Measurements from ENCODE around the gene STARD7.
"Not testable (repeated sequence)": the region's sequence is repeated elsewhere in the genome, so short reads cannot be mapped to it uniquely, and the experiment has no call there.

STARD7 gene

GRCh38 chr2:96170626-96171025 lies 38.0 kb downstream of the STARD7 start:
- Mint-ChIP-seq H3K27ac (no peak overlapping the region), H3K27me3 (no peaks in the 10 kb centered on the region), H3K4me3 (no peak overlapping the region), H3K4me1 (ENCODE audit: low read depth) (peaks cover 58% of the 10 kb centered on the region), H3K36me3 (ENCODE audit: low read depth) (peaks cover 6% of the 10 kb centered on the region), H3K9me3 (peaks cover 4% of the 10 kb centered on the region)

GRCh38 chr2:96169868-96170507 lies 38.6 kb downstream of the STARD7 start:
- Mint-ChIP-seq H3K4me3 (no peak overlapping the region), H3K27me3 (no peaks in the 10 kb centered on the region), H3K9me3 (peaks cover 4% of the 10 kb centered on the region), H3K4me1 (ENCODE audit: low read depth) (peaks cover 63% of the 10 kb centered on the region), H3K36me3 (ENCODE audit: low read depth) (peaks cover 6% of the 10 kb centered on the region), H3K27ac (no peak overlapping the region)

DNA sequence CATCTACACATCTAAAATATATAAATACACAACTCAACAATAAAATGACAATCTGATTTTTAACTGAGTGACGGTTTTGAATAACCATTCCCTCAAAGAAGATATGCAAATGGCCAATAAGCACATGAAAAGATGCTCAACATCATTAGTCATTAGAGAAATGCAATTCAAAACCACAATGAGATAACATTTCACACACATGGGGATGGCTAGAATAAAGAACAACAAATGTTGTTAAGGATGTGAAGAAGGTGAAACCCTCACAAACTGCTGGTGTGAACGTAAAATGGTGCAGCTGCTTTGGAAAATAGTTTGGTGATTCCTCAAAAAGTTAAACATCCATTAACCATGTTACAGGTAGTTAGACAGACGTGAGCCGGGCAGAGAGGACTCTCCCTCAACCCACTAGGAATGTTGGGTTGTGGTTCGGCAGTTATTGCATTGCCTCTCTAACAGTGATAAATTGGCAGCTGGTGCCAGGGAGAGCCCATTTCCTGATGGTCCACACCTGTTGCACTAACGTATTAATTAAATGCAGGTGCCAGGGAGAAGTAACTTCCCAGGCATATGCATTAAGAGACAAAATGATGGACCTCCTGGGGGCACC lies 41.1 kb downstream of the STARD7 start:
- H3K9me3 Mint-ChIP-seq: peaks cover 4% of the 10 kb centered on the region
- peak overlapping the region; percentile 50 for H3K27ac Mint-ChIP-seq
- H3K4me1 Mint-ChIP-seq (ENCODE audit: low read depth): peaks cover 70% of the 10 kb centered on the region
- H3K27me3 Mint-ChIP-seq: no peaks in the 10 kb centered on the region
- H3K4me3 Mint-ChIP-seq: no peak overlapping the region
- H3K36me3 Mint-ChIP-seq (ENCODE audit: low read depth): peaks cover 6% of the 10 kb centered on the region

DNA sequence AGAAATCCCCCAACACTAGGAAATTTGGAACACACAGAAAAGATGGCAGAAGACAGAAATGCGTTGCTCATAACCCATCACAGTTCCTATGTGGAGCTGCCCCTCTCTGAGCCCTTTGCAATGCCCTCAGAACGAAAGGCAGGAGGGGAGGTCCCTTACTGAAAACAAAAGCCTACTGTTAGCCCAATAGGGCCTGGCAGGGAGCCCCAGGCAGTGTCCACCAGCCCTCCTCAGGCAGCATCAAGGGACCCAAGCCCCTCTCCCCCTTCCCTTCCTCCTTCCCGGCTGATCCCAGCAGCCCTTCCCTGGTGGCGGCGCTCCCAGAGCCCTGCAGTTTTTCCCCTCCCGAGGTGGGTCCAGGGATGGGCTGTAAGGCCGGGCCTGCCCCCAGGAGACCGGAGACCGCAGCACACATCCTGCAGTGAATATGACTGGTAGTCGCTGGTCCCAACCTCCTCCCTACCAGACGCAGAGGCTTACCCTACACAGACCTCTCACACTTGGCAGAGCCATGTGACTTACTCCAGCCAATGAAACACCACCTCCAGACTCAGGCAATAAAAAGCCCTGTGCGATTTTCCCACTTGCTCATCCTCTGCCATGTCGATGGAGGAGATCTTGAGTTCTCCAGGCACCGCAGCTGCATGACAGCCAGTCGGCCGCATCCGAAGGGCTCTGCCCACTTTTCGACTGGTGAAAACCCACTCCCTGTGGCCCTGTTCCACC lies 44.0 kb downstream of the STARD7 start:
- Mint-ChIP-seq H3K4me3 (peak overlapping the region; percentile 82), H3K27ac (peak overlapping the region; percentile 95), H3K9me3 (peaks cover 10% of the 10 kb centered on the region), H3K36me3 (ENCODE audit: low read depth) (peaks cover 14% of the 10 kb centered on the region), H3K27me3 (no peaks in the 10 kb centered on the region), H3K4me1 (ENCODE audit: low read depth) (peaks cover 88% of the 10 kb centered on the region)

DNA sequence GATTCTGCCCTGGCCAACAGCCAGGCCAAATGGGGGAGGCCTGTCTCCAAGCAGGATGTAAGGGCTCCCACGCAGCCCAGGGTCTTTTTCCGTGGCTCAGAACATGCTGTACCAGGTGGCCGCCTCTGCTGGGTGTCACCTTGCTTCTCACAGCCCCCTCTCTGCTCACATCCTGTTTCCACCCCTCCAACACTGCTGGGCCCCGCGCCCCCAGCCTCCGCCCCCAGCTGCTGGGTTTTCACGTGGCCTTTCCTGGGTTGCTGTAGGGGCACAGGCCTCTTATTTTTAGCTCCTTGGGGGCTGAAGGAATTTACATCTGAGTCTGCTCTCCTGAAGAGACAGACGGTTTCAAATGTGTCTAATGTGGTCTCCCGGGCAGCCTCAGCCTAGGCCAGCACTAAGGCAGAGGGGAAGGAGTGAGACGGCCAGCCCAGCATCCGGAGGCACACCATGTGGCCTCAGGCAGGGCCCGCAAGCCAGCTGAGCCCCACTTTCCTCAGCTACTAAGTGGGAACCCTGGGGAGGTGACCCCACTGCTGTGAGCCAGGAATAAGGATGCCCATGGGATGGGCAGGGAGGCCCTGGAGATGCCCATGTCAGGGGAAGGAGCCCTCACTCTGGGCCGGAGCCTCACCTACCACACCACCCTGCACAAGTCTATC lies 44.7 kb downstream of the STARD7 start:
- peaks cover 88% of the 10 kb centered on the region for H3K4me1 Mint-ChIP-seq (ENCODE audit: low read depth)
- H3K27me3 Mint-ChIP-seq: no peaks in the 10 kb centered on the region
- H3K9me3 Mint-ChIP-seq: peaks cover 6% of the 10 kb centered on the region
- peaks cover 9% of the 10 kb centered on the region for H3K36me3 Mint-ChIP-seq (ENCODE audit: low read depth)
- peak overlapping the region; percentile 95 for H3K27ac Mint-ChIP-seq
- peak overlapping the region; percentile 82 for H3K4me3 Mint-ChIP-seq

GRCh38 chr2:96163415-96163767 lies 45.2 kb downstream of the STARD7 start:
- Mint-ChIP-seq H3K4me1 (ENCODE audit: low read depth) (peaks cover 90% of the 10 kb centered on the region), H3K36me3 (ENCODE audit: low read depth) (peaks cover 8% of the 10 kb centered on the region), H3K27ac (peak overlapping the region; percentile 95), H3K27me3 (no peaks in the 10 kb centered on the region), H3K9me3 (peaks cover 6% of the 10 kb centered on the region), H3K4me3 (peak overlapping the region; percentile 82)

- Mint-ChIP-seq H3K27ac (peak overlapping the region; percentile 95), H3K9me3 (peaks cover 6% of the 10 kb centered on the region), H3K27me3 (no peaks in the 10 kb centered on the region), H3K4me3 (peak overlapping the region; percentile 57), H3K4me1 (ENCODE audit: low read depth) (peaks cover 91% of the 10 kb centered on the region), H3K36me3 (ENCODE audit: low read depth) (peaks cover 8% of the 10 kb centered on the region)
Observed at GRCh38 chr2:96161898-96162297, 46.7 kb downstream of the STARD7 start.

- not testable (repeated sequence) for H3K9me3 Mint-ChIP-seq; H3K27me3 Mint-ChIP-seq; H3K4me3 Mint-ChIP-seq; H3K36me3 Mint-ChIP-seq (ENCODE audit: low read depth); H3K27ac Mint-ChIP-seq
- H3K4me1 Mint-ChIP-seq (ENCODE audit: low read depth): peaks cover 98% of the 10 kb centered on the region
Observed at GRCh38 chr2:96160366-96160765, 48.3 kb downstream of the STARD7 start.

GRCh38 chr2:96159084-96159830 lies 49.4 kb downstream of the STARD7 start:
- Mint-ChIP-seq H3K9me3 (peaks cover 6% of the 10 kb centered on the region), H3K4me3 (peak overlapping the region; percentile 51), H3K4me1 (ENCODE audit: low read depth) (peaks cover 94% of the 10 kb centered on the region), H3K36me3 (ENCODE audit: low read depth) (peaks cover 8% of the 10 kb centered on the region), H3K27ac (peak overlapping the region; percentile 91), H3K27me3 (no peaks in the 10 kb centered on the region)

DNA sequence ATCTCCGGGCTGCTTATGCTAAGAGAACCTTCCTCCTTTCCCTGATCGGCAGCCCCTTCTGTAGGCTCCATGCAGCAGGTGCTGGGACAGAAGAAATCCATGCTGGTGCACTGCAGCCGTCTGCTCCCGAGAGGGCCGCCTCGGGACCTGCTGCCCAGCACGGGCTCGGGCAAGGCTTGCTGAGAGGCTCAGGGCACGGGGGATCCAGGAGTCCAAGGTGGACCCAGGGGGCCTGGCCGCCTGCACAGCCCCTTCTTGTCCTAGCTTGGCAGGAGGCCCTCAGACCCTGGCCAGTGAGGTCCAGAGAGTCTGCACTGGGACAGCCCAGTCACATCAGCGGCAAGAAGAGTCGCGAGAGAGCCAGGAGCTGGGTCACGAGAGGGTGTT lies 50.1 kb downstream of the STARD7 start:
- H3K27ac Mint-ChIP-seq: peak overlapping the region; percentile 91
- H3K27me3 Mint-ChIP-seq: no peaks in the 10 kb centered on the region
- peaks cover 8% of the 10 kb centered on the region for H3K36me3 Mint-ChIP-seq (ENCODE audit: low read depth)
- H3K4me1 Mint-ChIP-seq (ENCODE audit: low read depth): peaks cover 91% of the 10 kb centered on the region
- H3K4me3 Mint-ChIP-seq: peak overlapping the region; percentile 51
- peaks cover 6% of the 10 kb centered on the region for H3K9me3 Mint-ChIP-seq

- Mint-ChIP-seq H3K27me3 (no peaks in the 10 kb centered on the region), H3K4me1 (ENCODE audit: low read depth) (peaks cover 91% of the 10 kb centered on the region), H3K9me3 (peaks cover 6% of the 10 kb centered on the region), H3K4me3 (peak overlapping the region; percentile 51), H3K36me3 (ENCODE audit: low read depth) (peaks cover 8% of the 10 kb centered on the region), H3K27ac (peak overlapping the region; percentile 91)
Observed at GRCh38 chr2:96157649-96158553, 50.7 kb downstream of the STARD7 start.

DNA sequence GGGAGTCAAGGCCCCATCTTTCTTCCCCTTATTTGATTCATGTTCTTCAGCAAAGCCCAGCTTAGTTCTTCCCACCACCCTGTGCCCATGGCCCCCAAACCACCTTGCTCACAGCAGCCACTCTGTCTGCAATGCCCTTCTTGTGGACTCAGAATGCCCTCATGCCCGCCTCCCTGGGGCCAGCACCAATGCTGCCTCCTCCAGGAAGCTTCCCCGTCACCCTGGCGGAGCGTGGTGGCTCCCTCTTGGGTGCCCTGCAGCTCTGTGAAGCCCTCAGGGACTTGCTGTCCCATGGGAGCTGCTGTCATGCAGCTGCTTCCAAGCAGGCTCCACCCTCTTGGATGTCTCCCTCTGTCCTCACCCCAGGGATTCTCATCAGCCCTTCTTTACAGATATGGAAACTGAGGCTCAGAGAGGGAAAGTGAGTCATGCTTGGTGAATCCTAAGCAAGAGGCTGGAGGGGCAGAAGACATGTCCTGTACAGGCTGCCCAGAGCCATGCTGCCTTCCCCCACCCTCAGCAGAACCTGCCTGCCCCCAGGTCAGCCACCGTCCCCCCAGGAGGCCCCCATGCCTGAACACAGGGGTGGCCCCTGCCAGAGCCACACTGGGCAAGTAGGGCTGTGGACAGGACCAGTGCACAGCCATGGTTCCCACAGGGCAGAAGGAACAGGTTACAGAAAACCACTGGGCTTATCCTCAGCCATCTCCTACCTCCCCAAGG lies 51.5 kb downstream of the STARD7 start:
- Mint-ChIP-seq H3K4me3 (peak overlapping the region; percentile 51), H3K9me3 (peaks cover 6% of the 10 kb centered on the region), H3K4me1 (ENCODE audit: low read depth) (peaks cover 91% of the 10 kb centered on the region), H3K27me3 (no peaks in the 10 kb centered on the region), H3K36me3 (ENCODE audit: low read depth) (peaks cover 8% of the 10 kb centered on the region), H3K27ac (peak overlapping the region; percentile 91)

DNA sequence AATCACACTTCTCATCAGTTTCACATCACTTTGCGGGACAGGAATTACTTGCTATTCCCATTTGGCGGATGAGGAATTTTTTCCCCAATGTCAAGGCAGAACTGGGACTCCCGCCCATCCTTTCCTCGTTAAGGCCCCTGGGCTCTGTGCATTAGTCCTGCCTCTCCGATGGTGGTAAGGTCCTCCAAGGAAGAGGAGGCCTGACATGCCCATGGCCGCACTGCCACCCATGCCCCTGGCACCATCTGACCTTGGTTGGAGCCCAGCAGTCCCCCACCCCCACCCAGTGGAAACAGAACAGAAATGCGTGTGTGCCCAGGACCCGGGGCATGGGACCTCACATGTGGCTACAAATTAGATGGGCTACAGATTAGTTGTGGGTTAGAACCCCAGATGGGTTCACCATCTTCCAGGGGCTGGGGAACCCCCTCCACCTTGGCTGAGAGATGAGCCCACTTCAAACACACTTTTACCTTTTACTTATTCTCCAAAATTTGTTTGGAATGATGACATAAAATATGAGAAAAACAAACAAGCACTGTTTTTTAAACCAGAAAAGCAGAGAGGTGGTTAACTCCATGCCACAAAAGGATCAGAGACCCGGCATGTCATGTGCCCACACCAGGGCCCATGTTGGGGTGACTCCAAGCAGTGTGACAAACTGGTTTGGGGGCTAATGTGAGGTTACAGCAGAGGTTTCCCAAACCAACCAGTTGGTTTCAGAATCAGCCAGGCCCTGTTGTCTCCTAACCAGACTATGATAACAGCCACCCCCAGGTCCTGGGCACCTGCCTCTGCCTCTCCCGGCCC lies 52.4 kb downstream of the STARD7 start:
- Mint-ChIP-seq H3K9me3 (peaks cover 6% of the 10 kb centered on the region), H3K27ac (peak overlapping the region; percentile 91), H3K36me3 (ENCODE audit: low read depth) (peaks cover 8% of the 10 kb centered on the region), H3K4me3 (peak overlapping the region; percentile 51), H3K27me3 (no peaks in the 10 kb centered on the region), H3K4me1 (ENCODE audit: low read depth) (peaks cover 91% of the 10 kb centered on the region)
